OCI-M1 (cell line): Measurements from ENCODE around the gene CXCL11.
"Not testable (repeated sequence)": the region's sequence is repeated elsewhere in the genome, so short reads cannot be mapped to it uniquely, and the experiment has no call there.

Source experiments
- DNase-seq: peaks from one replicate; lab custom pipeline; 2025; lab: John Stamatoyannopoulos, UW

CXCL11 gene

GRCh38 chr4:76042241-76042998 lies 6.5 kb upstream of the CXCL11 start:
- not testable (repeated sequence) for DNase-seq

- no peak for DNase-seq
Measured at GRCh38 chr4:76036855-76037254, 985 bp upstream of the CXCL11 start.

DNA sequence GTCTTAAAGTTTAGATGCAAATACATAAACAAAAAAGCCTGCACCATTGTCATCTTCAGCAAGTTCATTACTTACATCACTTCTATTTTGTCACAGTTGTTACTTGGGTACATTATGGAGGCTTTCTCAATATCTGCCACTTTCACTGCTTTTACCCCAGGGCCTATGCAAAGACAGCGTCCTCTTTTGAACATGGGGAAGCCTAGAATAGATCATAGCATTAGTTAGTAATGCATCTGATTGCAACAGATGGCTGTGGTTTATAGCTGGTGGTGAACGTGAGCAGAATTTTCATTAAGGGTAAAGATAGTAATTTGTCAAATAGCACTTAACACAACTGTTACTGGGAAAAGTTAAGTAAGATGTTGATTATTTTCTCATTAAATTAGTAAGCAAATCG lies 729 bp downstream of the CXCL11 start:
- DNase-seq = no peak

DNA sequence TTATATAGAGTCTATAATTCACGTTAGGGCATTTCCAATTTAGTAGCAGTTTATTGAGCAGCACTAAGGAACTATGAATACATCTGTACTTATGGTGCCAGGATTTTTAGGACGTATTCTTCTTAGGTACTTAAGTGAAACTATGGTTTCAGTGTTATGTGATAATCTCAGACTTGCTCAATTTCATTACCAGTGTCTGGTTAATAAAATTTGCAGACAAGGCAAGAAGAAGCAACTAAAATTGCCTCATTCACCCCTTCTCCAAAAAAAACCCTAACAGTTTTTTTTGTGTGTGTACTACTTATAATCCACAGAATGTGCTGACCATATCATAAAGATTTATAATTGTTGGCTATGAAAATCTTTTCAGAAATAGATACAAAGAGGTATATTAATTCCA lies 6.6 kb downstream of the CXCL11 start:
- DNase-seq = peak; percentile 39

GRCh38 chr4:76028350-76028765 lies 7.5 kb downstream of the CXCL11 start:
- peak; percentile 88 for DNase-seq

- DNase-seq = no peak
Measured at GRCh38 chr4:76024065-76024464, 11.8 kb downstream of the CXCL11 start.

DNA sequence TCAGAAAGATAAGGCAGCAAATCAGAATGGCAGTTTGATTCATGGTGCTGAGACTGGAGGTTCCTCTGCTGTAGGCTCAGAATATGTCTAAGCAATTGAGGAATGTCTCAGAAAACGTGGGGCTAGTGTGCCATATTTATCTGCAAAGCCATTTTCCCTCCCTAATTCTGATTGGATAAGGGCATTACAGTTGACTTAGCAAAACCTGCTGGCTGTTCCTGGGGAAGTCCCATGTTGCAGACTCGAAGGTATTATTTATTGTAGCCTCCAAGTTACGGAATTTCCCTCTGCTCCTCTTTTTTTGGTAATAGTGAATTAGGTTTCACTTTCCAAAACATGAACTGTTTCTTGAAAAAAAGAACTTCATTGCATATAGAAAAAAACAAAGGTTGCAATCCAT lies 12.5 kb downstream of the CXCL11 start, which contains the start of gene CXCL10:
CXCL10 (minus strand) TSS at position 109 of the 400 bp plus-strand sequence; CDS start at position 43, 66 bp downstream.
- DNase-seq = no peak

GRCh38 chr4:76022677-76023076 lies 13.2 kb downstream of the CXCL11 start:
- no peak for DNase-seq

DNA sequence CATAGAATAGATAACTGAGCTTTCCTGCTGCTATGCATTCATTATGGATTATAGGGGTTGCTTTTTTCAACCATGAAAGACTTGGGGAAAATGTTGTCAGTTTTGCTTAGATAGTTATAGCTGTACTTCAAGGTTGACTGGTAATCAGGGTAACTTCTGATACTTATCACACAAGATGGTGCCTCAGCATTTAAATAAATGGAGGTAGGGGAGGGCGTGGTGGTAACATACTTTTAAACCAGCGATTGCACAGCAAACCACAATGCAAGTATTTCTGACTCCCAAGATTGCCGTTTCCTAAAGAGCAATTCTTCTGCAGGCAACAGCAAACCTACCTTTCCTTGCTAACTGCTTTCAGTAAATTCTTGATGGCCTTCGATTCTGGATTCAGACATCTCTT lies 13.8 kb downstream of the CXCL11 start:
- no peak for DNase-seq

- DNase-seq = no peak
Measured at GRCh38 chr4:76017056-76017686, 18.7 kb downstream of the CXCL11 start.

DNA sequence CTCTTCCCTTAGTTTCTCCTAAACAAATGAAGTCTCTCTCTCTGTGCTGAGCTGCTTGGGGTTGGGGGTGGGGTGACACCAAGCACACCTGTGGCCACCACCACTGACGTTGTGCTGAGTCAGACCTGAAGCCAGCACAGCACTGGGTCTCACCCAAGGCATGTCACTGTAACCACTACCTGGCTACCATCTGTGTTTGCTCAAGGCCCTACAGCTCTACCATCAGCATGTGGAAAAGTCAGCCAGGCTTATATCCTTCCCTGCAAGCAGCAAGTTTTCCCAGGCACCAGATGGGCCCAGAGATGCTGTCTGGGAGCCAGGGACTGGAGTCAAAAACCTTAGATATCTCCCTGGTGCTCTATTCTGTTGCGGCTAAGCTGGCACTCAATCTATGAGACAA lies 19.5 kb downstream of the CXCL11 start:
- DNase-seq = no peak

DNA sequence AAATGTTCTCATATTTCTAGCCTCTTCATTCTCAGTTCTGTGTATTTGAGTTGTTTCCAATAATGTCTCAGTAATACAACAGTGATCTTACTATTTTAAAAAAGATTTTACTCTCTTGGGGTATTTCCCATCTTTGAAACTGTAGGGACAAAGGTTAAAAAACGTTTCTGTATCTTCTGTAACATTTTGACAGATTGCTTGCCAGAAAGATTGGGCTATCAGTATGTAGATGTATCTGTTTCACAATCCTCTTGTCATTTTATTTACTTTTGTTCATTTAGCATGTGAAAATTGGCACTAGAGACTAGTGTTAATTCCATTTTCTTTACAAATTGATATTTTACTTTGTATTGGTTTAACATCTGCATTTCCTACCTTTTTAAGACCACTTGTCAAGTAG lies 22.3 kb downstream of the CXCL11 start:
- no peak for DNase-seq

DNA sequence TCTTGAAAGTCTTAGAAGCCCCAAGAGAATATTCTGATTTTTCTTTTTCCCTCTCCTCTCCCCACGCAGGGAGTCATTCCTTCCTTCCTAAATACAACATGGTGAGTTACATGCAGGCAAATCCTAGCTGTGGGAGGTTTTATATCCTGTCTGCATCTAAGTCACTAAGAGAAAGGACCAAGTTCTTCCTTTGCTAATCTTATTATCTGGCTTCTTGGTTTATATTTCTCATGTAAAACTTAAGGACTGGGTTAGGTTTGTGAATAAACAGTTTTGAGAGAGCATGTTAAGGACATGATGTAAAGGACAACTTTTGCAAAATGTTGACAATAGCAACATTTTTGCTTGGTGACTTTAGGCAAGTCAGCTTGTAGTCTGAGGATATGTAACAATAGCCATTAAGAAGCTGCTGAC lies 23.5 kb downstream of the CXCL11 start:
- no peak for DNase-seq

DNA sequence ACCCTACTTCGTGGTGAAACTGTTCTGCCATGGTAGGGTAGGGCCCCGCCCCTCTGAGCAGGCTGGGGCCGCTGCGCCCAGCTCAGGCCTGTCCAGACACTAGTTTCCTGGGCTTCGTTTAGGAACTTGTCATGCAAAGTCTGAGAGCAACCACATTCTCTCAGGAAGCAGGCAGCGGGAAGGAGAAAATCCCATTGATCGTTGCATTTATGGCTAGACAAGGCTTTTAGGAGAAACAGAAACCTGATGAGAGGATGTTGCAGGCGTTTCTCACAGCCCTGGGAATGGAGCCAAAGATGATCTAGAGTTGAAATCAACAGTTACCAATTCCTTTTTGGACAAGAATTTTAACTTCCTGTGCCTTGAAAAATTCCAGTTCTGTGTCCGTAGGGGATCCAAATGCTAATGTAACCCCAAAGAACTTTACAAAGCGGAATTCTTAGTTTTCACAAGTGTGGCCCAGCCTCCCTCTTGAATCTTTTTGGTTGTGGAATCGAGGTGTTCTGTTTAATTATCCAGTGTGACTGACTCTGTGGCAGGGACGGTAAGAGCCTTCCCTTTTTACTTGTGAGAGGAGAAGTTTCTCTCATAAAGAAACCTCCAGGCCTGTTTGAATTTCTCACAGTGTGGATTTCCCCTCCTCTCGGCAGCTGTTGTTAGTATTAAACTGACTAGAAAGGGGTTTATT lies 24.0 kb downstream of the CXCL11 start:
- no peak for DNase-seq

GRCh38 chr4:76011018-76011670 lies 24.7 kb downstream of the CXCL11 start:
- DNase-seq = no peak

GRCh38 chr4:76010576-76010975 lies 25.3 kb downstream of the CXCL11 start:
- DNase-seq = no peak

DNA sequence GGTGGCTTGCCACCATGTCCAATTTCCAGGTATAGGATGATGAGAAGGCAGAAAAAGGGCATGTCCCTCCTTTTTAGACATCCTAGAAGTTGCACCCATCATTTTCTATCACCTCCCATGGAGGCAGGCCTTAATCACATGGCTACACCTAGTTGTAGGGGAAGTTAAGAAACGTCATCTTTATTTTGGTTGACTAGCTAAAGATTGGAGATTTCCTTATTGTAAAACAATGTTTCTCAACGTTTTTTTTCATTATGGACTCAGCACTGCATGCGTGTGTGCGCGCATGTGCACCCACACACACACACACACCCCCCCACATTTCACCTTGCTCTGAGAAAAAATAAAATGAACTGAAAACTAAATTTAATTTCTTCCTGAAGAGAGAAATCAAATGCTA lies 26.6 kb downstream of the CXCL11 start:
- no peak for DNase-seq

DNA sequence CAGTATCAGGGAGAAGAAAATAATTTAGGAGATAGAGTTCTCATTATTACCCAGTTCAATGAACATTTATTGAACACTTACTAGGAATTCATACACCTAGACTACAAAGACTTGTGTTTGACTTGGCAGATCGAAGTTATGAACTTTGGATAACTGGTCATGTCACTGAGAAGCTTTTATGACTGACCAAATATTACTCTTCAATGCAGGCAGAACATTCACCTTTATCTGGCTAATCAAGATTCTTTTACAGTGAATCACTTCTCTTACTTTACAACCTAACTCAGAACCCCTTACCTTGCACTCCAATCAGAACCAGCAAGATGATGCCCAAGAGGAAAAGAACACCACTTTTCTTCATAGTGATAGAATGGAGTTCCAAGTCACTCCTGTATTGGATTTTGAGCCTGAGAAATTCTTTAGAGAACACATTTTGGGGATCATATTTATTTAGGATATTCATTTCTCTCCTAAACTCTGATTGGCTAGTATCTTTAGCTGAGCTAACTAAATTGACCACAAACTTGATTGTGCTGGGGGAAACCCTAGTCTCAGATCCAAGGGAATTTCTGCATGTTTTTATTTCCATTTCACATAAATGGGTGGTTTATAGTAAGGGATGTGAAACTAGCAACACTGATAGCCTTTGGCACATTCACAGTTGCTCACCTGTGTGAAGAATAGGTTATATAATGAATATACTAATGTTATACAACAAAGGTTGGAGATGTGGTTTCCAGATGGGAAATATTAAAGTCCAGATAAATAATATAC lies 28.6 kb downstream of the CXCL11 start, which contains the start of gene CXCL9:
CXCL9 (minus strand) TSS at position 421 of the 774 bp plus-strand sequence; CDS start at position 361, 60 bp downstream.
- DNase-seq = no peak

- DNase-seq = no peak
Measured at GRCh38 chr4:76003620-76004019, 32.2 kb downstream of the CXCL11 start.

- no peak for DNase-seq
Measured at GRCh38 chr4:76003035-76003434, 32.8 kb downstream of the CXCL11 start.

DNA sequence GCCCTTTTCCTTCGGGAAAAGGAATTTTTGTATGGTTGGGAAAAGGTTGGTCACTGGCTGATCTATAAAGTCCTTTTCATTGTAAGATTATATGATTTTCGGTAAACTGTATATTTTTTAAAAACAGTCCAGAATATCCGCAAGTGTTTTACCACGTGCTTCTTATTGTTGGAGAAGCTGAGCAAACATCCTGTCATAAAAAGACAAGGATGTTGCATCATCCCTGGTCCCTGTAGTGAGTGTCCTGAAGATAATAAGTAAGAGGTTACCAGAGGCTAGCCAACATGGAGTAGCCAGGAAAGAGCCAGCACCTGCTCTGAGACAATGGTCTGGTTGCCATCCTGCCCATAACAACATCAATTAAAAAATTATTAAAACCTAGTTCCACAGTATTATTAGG lies 33.7 kb downstream of the CXCL11 start:
- peak; percentile 61 for DNase-seq

DNA sequence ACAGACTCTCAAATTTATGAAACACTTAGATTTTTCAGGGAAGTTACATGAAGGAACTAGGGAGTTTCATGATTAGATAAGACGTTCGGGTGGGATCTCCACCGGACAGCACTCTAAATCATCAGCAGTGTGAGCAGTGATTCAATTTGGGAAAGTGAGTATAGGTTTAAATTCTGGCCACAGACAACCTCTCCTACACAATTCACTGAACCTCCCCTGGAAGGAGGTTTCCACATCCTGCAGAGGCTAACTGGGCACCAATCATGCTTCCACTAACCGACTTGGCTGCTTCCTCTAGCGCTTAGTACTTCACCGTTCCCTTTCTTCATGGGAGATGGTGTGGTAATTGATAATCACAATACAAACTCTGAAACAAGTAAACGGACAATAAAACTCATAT lies 34.2 kb downstream of the CXCL11 start:
- no peak for DNase-seq
